Astrocyte of the cerebellum (primary cell): Measurements from ENCODE around the gene PEAK3.

Experiments
- DNase-seq: peaks from one replicate; pipeline ENCODE4 v3.0.0-alpha.2; 2011; ENCODE audit warnings: low read depth
- H3K4me3 ChIP-seq: 2 replicates; pipeline ENCODE4 v1.5.1; 2011; ENCODE audit warnings: mild to moderate bottlenecking, low read depth, low read length, moderate library complexity
- CTCF ChIP-seq: IDR thresholded peaks from 2 replicates; pipeline ENCODE4 v1.5.1; 2012; ENCODE audit warnings: low read length, low read depth, moderate library complexity, mild to moderate bottlenecking; ENCODE audit errors: missing control alignments
- in situ Hi-C: cut with HindIII; loops from 2 replicates; pipeline ENCODE4 v1.10.0; 2017; ENCODE audit warnings: low sequenced_read_pairs

The PEAK3 gene

GRCh38 chr19:2266183-2266993, 15.6 kb downstream of the PEAK3 start:
- in situ Hi-C loops, result loop anchor here (10.0 kb wide), 1 partner anchor 58 kb away; the partner anchor contains the start of genes LSM7 and SPPL2B
- no peak overlapping the region for H3K4me3 ChIP-seq
- TF ChIP-seq CTCF, result no peak
- DNase-seq, result no peak

DNA sequence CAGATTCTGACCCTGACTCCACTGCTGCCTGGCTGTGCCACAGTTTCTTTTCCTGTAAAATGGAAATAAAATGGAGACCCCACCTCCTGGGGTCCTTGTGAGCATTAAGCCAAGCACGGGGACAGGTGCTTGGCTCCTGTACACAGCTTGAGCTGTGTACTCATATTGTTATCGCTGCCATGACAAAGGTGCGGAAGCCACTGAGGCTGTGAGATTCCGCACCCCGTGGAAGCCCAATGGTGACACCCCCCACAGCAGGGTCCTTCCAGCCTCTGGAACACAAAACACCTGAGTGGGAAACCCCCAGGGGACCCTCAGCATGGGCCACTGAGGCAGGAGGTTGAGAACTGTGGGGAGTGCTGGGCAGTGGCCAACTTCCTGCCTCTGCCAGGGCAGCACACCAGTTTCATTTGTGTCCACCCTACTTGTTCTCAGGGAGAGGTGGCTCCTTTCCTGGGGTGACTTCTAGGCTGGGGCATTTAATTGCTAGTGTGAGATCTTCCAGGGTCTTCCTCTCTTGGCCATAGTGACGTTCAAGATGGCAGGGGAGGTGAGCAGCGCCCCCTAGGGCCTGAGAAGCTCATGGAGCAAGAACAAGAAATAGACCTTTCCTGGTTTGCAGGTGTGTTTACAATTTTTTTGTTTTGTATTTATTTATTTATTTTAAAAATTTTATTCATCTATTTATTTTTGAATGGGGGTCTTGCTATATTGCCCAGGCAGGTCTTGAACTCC, 20.4 kb downstream of the PEAK3 start:
- DNase-seq, result no peak
- no peak overlapping the region for H3K4me3 ChIP-seq
- in situ Hi-C loops, result loop anchor here (10.0 kb wide), 1 partner anchor 63 kb away; the partner anchor contains the start of genes LSM7 and SPPL2B
- TF ChIP-seq CTCF, result peak; percentile 62

- in situ Hi-C loops, result loop anchor here (10.0 kb wide), 1 partner anchor 64 kb away; the partner anchor contains the start of genes LSM7 and SPPL2B
- DNase-seq, result no peak
- H3K4me3 ChIP-seq, result no peak overlapping the region
- no peak for TF ChIP-seq CTCF
Observed at GRCh38 chr19:2260341-2260805, 21.6 kb downstream of the PEAK3 start.

GRCh38 chr19:2259336-2259735, 22.6 kb downstream of the PEAK3 start:
- no peak overlapping the region for H3K4me3 ChIP-seq
- DNase-seq, result no peak
- no peak for TF ChIP-seq CTCF
- in situ Hi-C loops, result no loop called here

DNA sequence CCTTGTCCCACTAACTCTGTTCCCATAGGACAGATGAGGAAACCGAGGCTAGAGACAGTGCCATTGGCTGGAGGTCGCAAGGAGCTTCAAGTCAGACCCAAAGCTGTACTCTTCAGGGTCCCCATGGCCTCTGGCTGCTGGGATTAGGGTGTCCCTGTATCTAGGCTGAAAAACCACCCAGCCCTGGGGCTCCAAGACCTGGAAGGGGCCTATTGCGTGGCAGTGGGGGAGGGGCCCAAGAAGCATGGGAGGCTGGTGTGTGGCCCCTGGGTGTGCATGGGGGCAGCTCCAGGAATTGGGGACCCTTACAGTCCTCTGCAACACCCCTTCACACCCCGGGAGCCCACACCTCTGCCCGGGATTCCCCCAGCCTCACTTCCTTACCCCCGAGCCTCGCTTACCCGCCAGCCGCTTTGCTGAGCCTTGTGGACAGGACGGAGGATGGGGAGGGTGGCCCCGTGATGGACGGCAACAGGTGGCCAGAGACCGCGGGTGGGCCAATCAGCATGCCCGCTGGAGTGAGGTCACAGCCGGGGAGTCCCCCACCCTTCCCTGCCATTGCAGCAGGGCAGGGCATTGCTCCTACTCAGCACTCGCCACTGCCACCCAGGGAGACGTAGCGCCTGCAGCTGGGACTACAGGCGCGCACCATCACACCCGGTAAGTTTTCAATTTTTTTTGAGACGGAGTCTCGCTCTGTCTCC, 25.8 kb downstream of the PEAK3 start, which contains the start of gene JSRP1:
JSRP1 (minus strand) TSS at position 436 of the 704 bp plus-strand sequence. CDS start 1,103 bp downstream, outside the sequence.
- H3K4me3 ChIP-seq, result no peak within 1 kb of the TSS
- in situ Hi-C loops, result no loop called here
- no peak for TF ChIP-seq CTCF
- no peak for DNase-seq
